ENCODE results near the gene MIEF2. TPM values are rescaled to one million over a fixed set of nuclear protein-coding genes. Genes with fewer than 3 reads are reported as not detected.
A peak's percentile ranks its signal among the peaks of the same experiment; 100 is the strongest.

MIEF2 gene
- total RNA-seq, 4 donors from 2014 or later, result 12.8 to 34.5 (median 18.1) TPM

DNA sequence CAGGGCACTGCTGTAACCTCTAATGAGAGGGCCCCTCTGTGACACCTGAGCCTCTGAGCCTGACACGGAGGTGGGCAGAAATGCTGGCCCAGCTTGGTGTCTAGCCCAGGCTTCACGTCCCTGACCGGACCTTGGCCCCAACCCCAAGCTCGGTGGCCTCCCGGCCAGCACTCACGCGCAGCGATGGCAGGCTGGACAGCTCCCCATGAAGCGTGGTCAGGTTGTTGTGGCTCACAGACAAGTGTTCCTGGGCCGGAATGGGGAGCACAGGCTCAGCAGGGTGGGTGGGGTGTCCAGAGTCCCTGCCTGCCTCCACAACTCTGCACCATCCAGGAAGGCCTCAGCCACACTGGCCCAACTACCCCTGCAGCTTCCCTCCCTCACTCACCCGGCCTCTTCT lies 4.1 kb upstream of the MIEF2 start:
- H3K27ac ChIP-seq, result no peak overlapping the region
- H3K4me1 ChIP-seq, result peaks cover 0 to 20% of the 10 kb centered on the region in 2 donors
- H3K9me3 ChIP-seq, result no peaks in the 10 kb centered on the region
- DNase-seq, result no peak
- no peaks in the 10 kb centered on the region for H3K27me3 ChIP-seq
- intact Hi-C loops (cut with DNase I; ENCODE audit: low total_unique reads), result no loop called here
- H3K36me3 ChIP-seq, result no peaks in the 10 kb centered on the region
- TF ChIP-seq, protein P1, sequence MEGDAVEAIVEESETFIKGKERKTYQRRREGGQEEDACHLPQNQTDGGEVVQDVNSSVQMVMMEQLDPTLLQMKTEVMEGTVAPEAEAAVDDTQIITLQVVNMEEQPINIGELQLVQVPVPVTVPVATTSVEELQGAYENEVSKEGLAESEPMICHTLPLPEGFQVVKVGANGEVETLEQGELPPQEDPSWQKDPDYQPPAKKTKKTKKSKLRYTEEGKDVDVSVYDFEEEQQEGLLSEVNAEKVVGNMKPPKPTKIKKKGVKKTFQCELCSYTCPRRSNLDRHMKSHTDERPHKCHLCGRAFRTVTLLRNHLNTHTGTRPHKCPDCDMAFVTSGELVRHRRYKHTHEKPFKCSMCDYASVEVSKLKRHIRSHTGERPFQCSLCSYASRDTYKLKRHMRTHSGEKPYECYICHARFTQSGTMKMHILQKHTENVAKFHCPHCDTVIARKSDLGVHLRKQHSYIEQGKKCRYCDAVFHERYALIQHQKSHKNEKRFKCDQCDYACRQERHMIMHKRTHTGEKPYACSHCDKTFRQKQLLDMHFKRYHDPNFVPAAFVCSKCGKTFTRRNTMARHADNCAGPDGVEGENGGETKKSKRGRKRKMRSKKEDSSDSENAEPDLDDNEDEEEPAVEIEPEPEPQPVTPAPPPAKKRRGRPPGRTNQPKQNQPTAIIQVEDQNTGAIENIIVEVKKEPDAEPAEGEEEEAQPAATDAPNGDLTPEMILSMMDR (IDR thresholded peaks at IDR 0.05), result no peak
- no peak for TF ChIP-seq POLR2A (IDR thresholded peaks at IDR 0.05)
- H3K4me3 ChIP-seq, result no peak overlapping the region

DNA sequence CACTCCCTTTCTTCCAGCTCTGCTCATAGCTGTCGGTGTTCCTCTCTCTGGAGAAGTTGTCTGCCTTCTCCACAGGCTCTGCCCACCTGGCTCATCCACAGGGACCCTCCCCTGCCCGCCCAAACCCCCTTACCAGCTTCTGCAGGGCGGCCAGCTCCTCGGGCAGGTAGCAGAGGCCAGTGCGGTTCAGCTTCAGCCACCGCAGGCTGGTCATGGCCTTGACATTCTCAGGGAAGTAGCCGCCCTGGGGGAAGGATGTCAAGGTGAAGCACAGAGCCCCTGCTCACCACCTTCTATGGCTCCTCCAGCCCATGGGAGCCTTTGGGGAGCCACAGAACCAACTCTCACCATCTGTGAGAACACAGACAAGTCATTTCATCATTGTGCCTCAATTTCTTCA lies 3.7 kb upstream of the MIEF2 start:
- no peaks in the 10 kb centered on the region for H3K27me3 ChIP-seq
- no peaks in the 10 kb centered on the region for H3K36me3 ChIP-seq
- H3K9me3 ChIP-seq, result no peaks in the 10 kb centered on the region
- no peak overlapping the region for H3K4me3 ChIP-seq
- H3K4me1 ChIP-seq, result peaks cover 0 to 25% of the 10 kb centered on the region in 2 donors
- TF ChIP-seq POLR2A (IDR thresholded peaks at IDR 0.05), result no peak
- TF ChIP-seq, protein P1 (IDR thresholded peaks at IDR 0.05), result no peak
- DNase-seq, result no peak
- intact Hi-C loops (cut with DNase I; ENCODE audit: low total_unique reads), result no loop called here
- H3K27ac ChIP-seq, result peak overlapping the region in 1 of 2 donors; percentile 82

- intact Hi-C loops (cut with DNase I; ENCODE audit: low total_unique reads), result no loop called here
- peaks cover 0 to 31% of the 10 kb centered on the region in 2 donors for H3K4me1 ChIP-seq
- no peaks in the 10 kb centered on the region for H3K36me3 ChIP-seq
- no peaks in the 10 kb centered on the region for H3K9me3 ChIP-seq
- H3K27me3 ChIP-seq, result no peaks in the 10 kb centered on the region
- H3K4me3 ChIP-seq, result peak overlapping the region; percentile 76 to 92
- no peak for TF ChIP-seq POLR2A (IDR thresholded peaks at IDR 0.05)
- TF ChIP-seq, protein P1 (IDR thresholded peaks at IDR 0.05), result no peak
- DNase-seq, result no peak
- H3K27ac ChIP-seq, result peak overlapping the region; percentile 82 to 95
Measured at GRCh38 chr17:18257268-18257981, 3.0 kb upstream of the MIEF2 start.

DNA sequence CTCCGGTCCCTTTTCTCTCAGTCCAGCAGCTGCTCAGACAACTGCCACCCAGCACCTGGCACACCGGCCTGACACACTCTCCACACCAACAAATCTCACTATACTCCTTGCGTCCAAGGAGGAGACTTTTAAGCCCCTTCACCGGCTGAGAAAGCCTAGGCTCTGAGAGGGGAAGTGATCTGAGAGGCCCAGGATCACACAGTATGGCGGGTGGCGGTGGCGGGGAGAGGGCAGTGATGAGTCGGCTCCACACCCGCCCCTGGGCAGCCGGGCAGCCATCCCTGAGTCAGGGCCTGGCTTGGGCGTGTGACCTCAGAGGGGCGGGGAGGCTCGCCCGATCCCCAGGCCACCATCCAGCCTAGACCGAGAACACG lies 2.5 kb upstream of the MIEF2 start:
- Histone ChIP-seq H3K4me3 (peak overlapping the region; percentile 76 to 92), H3K36me3 (no peaks in the 10 kb centered on the region), H3K4me1 (peaks cover 0 to 35% of the 10 kb centered on the region in 2 donors), H3K27me3 (no peaks in the 10 kb centered on the region), H3K27ac (peak overlapping the region; percentile 82 to 95), H3K9me3 (no peaks in the 10 kb centered on the region)
- peak; percentile 68 to 75 for DNase-seq
- intact Hi-C loops (cut with DNase I; ENCODE audit: low total_unique reads), result no loop called here
- no peak for TF ChIP-seq POLR2A (IDR thresholded peaks at IDR 0.05)
- TF ChIP-seq, protein P1 (IDR thresholded peaks at IDR 0.05), result no peak

GRCh38 chr17:18258356-18259038 lies 2.0 kb upstream of the MIEF2 start, which contains the start of gene FLII:
Gene FLII, minus strand, starts transcription at chr17:18258738. Its CDS starts 48 bp downstream, at chr17:18258690.
- H3K4me1 ChIP-seq, result peaks cover 0 to 35% of the 10 kb centered on the region in 2 donors
- H3K4me3 ChIP-seq, result peak within 1 kb of the TSS; percentile 76 to 92
- TF ChIP-seq POLR2A (IDR thresholded peaks at IDR 0.05), result peak; percentile 47 to 82
- TF ChIP-seq, protein P1 (IDR thresholded peaks at IDR 0.05), result peak in 2 of 4 experiments; percentile 15 to 30
- intact Hi-C loops (cut with DNase I; ENCODE audit: low total_unique reads), result no loop called here
- no peaks in the 10 kb centered on the region for H3K9me3 ChIP-seq
- H3K27me3 ChIP-seq, result no peaks in the 10 kb centered on the region
- DNase-seq, result peak in 1 of 2 donors; percentile 52
- no peaks in the 10 kb centered on the region for H3K36me3 ChIP-seq
- peak within 1 kb of the TSS; percentile 82 to 95 for H3K27ac ChIP-seq
